GM19328 (cell line): ENCODE measurements around the gene ASCC1.

Experiments
- ATAC-seq: cut with Tn5 transposase; IDR thresholded peaks from one replicate; pipeline ENCODE4 v1.9.1; 2021; ENCODE audit warnings: mild to moderate bottlenecking, moderate library complexity; ENCODE audit not compliant: unreplicated experiment

Gene ASCC1

GRCh38 chr10:72069751-72070526 lies 146.1 kb downstream of the ASCC1 start:
- no peak for ATAC-seq

DNA sequence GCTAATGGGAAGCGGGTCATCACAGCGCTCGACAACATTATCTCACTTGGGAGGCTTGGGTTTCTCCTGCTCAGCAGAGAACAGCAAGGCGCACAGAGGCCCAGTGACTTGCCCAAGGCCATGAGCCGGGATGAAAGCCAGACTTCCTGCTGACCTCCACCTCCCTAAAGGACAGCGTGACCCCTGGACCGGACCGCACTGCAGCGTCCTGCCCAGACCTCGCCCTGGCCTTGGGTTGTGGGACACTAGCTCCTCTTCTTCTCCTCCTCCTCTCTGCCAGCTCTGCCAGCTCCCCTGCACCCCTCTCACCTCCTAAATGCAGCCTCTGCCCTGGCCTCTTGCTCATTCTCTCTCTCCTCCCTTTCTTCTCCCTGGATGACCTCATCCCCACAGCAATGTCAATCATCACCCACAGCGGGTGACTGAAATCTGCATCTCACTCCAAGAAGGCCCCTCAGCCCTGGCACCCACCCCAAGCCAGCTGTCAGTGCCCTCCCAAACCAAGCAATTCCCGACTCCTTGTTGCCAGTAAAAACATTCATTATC lies 147.1 kb downstream of the ASCC1 start:
- ATAC-seq, result no peak

DNA sequence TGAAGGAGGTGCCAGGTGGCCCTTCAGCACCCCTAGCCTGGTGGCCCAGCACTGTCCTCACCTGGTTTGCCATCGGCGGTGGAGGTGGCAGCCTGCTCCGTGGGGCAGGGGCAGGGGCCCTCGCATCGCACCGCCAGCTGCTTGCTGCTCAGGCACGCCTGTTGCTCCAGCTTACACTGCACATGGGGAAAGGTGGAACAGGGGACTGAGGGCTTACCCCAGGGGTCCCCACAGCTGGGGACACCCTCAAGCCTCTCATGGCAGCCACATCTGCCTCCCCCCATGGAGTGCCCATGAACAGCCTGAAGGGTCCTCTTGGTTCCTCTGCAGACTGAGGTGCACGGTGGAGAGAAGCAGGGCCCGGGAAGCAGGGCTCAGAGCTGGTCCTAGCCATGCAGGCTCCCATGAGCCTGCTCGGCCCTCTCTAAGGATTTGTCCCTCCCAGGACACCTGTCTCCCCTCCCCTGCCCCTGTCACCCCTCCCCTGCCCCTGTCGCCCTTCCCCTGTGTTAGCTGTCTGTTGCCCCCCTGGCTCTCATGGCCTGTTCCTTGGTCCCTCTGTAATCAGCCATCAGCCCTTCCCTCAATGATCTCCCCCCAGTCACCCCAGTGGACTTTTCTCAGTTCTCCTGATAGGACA lies 147.8 kb downstream of the ASCC1 start:
- ATAC-seq, result no peak

- ATAC-seq, result no peak
Observed at GRCh38 chr10:72067463-72068125, 148.5 kb downstream of the ASCC1 start.

DNA sequence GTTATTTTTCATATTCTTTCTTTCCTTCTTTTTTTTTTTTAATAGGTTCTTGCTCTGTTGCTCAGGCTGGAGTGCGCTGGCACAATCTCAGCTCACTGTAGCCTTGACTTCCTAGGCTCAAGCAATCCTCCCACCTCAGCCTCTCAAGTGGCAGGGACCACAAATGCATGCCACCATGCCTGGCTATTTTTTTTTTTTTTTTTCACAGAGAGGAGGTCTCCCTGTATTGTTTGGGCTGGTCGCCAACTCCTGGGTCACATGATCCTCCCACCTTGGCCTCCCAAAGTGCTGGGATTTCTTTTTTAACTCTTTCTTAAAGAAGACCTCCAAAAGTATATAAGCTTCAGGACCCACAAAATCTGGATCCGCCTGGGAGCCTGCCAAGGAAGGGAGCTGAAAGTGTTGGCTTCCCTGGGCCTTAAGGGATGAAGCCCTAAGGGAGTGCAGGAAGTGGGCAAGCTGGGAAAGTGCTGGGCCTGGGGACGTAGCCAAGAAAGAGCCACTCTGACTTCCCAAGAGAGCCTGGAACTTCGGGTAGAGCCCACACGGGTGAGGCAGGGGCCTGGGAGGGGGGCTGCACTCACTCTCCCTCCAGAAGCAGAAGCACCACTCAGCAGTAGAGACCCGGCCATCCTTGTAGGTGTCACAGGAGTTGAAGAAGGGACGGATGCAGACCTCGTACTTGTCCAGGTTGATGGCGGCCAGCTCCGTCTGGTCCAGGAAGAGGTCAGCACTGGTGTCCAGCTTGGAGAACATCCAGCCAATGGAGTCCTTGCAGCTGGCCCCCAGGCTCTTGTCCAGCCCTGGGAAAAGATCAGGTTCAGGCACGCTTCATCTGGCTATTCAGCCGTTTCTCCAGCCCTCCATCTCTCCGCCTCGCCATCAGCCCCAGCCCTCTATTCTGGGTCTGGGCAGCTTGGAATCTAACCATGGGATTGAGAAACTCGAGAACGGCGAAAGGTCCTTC lies 149.5 kb downstream of the ASCC1 start:
- ATAC-seq, result no peak

DNA sequence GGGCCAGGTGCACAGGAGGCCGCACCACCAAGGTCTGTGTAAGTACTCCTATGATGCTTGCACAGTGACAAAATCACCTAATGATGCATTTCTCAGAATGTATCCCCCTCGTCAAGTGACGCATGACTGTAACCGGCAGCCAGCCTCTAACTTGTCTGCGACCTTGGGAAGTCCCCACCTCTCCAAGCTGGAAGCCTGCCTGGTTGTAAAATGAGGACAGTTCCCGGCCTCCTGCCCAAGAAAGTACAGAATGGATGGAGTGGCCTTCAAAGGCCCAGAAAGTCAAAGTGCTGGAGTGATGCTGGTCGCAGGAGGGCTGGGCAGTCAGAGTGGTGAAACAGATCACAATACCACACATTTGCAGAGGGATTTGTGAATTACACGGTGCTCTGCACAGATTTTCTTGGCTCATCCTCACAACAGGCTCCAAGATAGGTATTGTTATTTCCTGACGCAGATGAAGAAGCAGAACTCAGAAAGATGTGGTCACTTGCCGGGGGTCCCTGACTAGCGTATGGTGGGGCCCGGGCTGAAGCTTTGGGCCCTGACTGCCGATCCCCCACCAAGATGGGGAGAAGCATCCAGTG lies 150.5 kb downstream of the ASCC1 start:
- ATAC-seq, result no peak

GRCh38 chr10:72063703-72064391 lies 152.2 kb downstream of the ASCC1 start:
- ATAC-seq, result no peak

DNA sequence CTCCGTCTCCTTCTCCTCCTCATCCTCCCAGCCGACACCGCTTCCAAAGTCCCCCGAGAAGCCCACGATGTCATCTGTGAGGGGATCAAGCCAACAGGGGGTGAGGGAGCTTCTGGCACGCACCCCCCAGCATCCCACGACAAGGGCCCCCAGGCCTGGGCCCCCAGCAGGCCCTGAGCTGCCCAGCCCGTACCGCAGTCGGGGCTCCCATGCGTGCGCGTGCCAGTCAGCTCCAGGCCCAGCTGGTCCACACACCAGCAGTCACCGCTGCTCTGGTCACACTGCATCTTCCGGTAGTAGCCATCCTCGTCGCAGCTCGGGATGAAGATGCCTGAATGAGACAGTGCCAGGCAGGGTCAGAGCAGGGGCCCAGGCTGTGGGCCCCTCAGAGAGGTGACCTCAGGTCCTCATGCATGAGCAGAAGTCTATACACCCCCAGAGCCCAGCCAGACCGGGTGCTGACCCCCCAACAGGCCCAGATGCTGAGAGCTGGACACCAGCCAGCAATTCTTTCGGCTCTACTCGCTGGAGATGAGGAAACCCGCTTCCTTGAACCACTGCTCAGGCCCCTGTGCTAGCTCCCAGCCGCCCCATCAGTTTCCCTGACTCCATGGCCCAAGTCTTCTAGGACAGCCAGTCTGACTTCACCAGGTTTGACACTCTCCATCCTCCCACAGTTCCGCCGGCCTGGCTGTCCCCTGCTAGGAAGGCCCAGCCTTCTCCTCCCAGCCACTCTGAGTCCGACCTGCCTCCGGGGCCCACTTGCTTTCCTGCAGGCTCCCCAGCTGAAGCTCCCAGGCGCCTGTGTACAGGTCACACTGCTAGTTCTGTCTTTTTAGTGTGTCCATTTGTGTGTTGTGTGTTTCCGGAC lies 153.0 kb downstream of the ASCC1 start:
- ATAC-seq, result no peak

DNA sequence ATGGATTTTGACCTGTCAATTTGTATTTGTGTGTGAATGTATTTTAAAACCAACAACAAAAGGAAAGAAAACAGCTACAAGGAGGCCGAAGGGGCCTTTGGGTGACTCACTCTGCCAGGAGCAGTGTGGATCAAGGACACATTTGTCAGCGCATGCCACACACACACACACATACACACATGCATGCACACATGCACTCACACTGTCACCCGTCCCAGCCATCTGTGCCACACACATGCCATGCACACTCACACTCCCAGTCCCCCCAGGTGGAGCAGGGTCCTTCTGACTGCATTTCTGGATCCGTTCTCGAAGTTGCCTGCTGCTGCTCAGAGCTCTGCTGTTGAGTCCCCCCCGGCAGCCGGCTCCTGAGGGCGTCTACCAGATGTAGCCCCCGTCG lies 153.7 kb downstream of the ASCC1 start:
- no peak for ATAC-seq

DNA sequence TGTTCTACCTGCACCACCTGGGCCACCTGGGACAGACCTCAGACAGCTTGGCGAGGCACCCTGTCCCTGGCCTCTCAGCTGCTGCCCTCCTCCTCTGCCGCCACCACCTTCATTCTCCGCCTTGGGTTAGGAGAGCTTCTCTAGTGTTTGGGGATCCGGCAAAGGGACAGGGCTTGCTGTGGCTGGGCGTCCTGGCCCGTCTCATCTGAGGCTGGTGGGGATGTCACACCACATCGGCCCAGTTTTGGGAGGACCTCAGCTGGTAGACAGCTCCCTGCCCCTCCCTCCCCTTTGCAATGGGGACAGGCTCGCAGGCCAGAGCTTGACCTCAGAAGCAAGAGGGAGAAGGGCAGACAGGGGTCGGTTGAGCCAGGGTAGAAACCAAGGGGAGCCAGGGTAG lies 154.1 kb downstream of the ASCC1 start:
- no peak for ATAC-seq

- ATAC-seq, result no peak
Observed at GRCh38 chr10:72061491-72061890, 154.6 kb downstream of the ASCC1 start.

- ATAC-seq, result no peak
Observed at GRCh38 chr10:72059843-72060822, 155.9 kb downstream of the ASCC1 start.

DNA sequence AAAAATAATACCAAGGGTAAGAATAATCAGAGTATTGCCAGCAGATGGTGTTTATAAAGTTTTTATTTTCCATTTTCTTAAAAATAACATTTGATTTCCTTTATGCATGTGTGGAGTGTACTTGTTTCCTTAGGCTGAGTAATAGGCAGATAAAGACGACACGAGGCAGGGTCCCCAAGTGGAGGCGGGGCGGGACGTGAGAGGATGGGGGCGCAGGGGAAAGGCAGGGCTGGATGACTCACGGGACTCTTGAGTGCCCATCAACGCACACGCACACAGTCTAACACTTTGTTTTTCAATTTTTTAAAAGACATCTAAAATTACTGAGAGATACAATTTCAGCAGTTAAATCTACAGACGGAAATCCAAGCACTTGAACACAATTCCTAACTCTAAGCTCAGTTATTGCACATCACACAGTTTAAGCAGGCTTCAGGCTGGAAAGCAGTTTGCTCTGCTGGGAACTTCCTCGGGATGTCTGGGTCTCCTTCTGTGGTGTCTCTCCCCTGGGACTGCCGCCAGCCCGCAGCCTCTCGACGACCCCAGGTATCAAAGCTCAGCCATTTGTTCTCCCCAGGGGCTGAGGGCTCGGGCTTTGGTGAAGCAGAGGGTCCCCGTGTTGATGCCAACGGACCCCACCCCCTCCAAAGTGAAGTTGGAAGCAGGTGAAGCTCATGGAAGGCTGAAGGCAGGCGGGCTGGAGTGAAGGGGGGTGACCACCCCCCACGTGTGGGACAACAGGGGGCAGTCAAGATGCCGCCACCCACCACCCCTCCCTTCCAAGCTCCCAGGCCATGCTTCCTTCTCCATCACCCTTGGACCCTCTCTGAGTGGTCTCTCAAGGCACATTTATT lies 156.9 kb downstream of the ASCC1 start:
- ATAC-seq, result no peak

DNA sequence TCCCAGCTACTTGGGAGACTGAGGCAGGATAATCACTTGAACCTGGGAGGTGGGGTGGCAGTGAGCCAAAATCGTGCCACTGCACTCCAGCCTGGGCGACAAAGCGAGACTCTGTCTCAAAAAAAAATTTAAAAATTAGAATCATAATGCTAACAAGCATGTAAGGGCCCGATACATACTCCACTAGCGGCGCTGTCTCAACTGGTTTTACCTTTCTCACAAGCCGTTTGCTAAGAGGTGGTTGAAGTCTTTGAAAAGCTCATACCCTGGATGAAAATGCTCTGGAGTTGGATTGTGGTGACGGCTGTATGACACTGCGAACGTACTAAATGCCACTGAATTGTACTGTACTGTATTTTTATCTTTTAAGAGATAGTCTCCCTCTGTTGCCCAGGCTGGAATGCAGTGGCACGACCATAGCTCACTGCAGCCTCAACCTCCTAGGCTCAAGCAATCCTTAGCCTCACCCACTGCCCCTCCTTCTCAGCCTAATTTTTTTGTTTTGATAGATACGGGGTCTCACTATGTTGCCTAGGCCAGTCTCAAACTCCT lies 157.7 kb downstream of the ASCC1 start:
- ATAC-seq, result no peak

DNA sequence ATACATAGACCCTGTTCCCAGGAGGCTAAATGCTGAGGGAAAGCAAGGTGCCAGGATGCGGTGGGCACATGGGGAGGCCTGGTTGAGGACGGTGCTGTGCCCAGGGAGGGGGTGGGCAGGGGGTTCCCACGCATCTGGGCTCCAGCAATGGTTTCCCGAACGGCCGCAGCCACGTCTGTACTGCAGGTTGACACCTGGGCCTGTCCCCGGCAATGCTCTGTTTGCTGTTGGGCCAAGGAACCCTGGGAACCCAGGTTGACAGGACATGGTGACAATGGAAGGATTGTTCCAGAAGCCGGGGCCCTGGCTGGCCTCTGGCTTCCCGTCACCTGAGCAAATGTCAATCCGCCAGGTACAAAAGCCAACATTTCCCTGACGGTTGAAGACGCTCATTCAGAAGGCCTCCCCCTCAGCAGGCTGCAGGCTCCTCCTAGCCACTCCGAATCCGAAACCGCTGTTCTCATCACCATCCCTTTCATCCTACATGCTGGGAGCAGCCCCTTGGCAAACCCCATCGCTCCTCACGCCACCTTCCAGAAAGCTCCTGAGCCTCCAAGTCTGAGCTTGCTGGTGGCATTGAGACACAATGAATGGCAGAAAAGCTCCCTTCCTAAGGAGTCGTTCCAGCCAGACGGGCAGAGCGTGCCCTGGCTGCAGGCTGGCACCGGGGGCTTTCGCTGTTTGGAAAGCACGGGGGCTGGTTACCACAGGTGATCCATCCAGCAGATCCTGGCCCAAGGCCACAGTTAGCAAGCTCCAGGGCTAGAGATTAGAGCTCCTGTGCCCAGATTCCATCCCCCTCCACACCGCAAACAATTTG lies 158.9 kb downstream of the ASCC1 start:
- no peak for ATAC-seq
